Stimulated activated CD4-positive, alpha-beta T cell treated with anti-CD3 and anti-CD28 coated beads, Interleukin-2, amount 100 ng/mL, for 4 hours (primary cell): ENCODE results near the gene LYPD5.

ENCODE experiments used
- DNase-seq: peaks from one replicate; pipeline ENCODE4 v3.0.0-alpha.2; 2020; ENCODE audit warnings: low read depth

LYPD5 gene

DNA sequence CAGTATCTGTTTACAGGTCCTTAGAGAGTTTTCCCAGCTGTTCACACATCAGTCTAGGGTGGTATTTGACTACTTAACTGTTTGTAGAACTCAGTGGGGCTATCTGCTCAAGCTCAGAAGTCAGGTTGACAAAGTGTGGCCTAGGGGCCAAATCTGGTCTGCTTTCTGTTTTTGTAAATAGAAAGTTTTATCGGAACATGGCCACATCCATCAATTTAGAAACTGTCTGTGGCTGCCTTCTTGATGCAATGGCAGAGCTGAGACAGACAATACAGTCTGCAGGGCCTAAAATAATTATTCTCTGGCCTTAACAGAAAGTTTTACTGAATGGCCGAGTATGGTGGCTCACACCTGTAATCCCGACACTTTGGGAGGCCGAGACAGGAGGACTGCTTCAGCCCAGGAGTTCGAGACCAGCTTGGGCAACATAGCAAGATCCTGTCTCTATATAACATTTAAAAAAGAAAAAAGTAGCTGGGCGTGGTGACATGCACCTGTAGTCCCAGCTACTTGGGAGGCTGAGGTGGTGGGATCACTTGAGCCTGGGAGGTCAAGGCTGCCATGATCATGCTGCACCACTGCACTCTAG, 49.9 kb downstream of the LYPD5 start:
- DNase-seq = no peak

DNA sequence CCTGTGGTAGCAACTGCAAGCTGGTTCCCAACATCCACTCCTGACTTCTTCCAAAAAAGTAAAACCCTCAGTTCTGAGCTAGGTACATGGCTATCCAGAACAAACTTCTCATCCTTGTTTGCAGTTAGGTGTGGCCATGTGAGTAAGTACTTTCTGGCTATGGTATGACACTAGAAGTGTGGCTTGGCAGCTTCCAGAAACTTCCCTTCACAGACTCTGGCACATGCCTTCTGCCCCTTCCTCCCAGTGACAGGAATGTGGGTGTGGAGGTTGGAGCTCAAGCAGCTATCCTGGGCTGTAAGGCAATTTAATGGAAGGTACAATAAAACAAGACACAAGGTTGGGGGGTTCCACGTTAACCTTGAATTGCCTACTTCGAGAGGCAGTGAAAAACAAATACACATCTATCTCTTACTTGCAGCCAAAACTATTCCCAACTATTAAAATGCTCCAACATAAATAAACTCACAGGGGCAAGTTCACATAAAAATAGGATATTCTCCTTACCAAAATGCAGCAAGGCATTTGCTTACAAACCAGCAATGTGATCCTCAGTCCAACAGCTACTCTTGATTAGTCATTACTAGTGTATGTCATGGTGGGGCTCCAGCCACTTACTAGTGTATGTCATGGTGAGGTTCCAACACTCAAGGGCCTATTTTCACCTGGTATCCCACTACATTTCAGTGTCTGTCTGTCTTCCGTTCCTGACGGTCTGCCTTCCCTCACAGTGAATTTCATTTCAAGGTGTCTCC, 50.6 kb downstream of the LYPD5 start:
- DNase-seq = no peak

DNA sequence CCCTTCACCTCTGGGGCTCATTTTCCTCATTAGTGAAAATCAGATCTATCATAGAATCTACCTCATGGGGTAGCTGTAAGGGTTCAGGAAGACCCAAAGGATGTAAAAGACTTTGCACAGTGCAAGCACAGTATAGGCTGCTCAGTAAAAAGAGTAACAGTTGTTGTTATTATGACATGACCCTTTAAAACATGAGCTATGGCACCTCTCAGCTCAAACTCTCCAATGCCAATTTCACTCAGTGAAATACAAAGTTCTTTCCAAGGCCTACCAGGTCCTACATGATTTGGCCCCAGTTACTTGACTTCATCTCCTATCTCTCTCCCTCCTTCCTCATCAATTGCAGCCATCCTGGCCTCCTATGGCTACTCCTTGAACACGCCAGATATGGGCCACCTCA, 52.3 kb downstream of the LYPD5 start:
- no peak for DNase-seq

DNA sequence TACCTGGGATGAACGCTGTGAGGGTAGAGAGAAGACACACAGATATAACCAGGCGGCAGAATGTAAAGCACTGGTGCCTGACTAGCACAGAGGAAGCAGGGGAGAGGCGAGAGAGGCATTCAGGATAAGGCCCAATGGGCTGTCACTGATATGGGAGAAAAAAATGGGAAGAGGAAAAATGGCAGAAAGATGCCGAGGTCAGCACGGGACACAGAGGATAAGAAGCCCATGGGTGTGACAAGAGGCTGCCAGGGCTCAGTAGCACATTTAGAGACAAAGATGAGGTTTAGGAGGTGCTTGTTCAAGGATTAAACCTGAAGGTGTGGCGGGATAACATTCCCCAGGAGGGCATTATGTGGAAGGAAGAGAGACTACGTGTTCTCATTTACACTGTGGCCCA, 53.1 kb downstream of the LYPD5 start:
- no peak for DNase-seq

DNA sequence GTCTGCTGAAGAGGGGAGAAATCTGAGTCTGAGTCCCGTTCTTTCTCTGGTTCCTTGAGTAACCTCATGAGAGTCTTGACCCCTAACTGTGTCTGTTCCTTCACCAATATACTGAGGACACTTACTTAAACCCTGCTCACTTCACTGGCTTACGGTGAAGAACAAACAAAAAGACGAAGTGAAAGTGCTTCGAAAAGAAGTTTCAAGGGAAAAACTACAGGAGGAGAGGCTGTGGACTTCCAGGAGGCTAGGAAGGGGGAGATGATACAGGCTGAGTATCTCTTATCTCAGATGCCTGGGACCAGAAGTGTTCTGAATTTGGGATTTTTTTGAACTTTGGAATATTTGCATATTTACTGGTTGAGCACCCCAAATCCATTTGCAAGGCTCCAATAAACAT, 53.6 kb downstream of the LYPD5 start:
- DNase-seq = no peak

DNA sequence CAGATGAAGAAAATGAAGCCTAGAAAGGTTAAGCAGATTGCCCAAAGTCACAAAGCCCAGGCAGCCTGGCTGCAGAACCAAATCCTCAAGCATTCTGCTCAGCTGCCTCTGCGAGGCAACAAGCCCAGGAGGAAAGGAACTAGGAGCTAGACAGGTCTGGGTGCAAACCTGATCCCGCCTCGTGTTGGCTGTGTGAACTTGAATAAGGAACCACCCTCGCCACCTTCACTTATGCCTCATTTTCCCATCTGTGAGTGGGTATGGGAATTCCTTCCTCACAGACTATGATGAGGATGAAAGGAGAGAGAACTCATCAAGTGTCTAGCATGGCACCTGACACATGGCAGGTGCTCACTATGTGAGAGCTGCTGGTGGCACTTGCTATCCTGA, 54.0 kb downstream of the LYPD5 start:
- no peak for DNase-seq

DNA sequence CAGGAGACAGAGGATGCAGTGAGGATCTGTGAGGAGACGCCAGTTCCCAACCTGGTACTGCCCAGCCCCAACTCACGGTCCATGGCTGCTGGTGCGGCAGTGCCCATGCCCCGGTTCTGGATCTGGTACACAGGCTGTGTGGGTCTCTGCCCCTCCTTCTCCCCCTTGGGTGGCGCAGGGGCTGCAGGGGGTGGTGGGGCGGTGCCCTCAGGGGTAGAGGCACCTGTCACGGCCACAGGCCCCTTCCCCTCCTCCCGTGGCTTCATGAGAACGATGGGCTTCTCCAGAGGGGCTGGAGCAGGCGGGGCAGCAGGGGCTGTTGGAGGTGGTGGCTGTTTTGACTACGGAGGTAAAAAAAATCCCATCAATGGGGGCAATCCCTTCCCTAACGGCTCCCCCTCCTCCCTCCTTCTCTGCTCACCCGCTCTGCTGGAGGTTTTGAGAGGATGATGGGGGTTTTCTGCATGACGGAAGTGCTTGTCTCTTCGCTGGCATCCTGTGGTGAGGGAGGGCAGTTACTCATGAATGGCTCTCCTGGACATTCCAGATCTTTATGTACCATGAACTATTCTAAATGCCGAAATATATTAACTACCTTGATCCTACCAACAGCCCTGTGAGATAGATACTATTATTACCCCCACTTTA, 54.6 kb downstream of the LYPD5 start:
- DNase-seq = no peak
